Measurements from ENCODE around the gene PAM16. TPM values are rescaled to one million over a fixed set of nuclear protein-coding genes. Genes with fewer than 3 reads are reported as not detected.

The PAM16 gene
- total and polyA plus RNA-seq, 10 donors, result 26.7 to 88.8 (median 41.1) TPM

GRCh38 chr16:4342866-4343744 lies 8.0 kb downstream of the PAM16 start:
- peak overlapping the region in 3 of 8 donors; percentile 11 to 30 (median 27) for H3K27ac ChIP-seq
- WGBS, 5 donors, result 80 to 94% (median 84%) methylated on average over 13 to 21 of the region's 21 CpGs
- peaks cover 0 to 61% (median 27%) of the 10 kb centered on the region in 6 donors for H3K36me3 ChIP-seq
- peaks cover 0 to 65% (median 30%) of the 10 kb centered on the region in 6 donors for H3K4me1 ChIP-seq
- no peaks in the 10 kb centered on the region for H3K9me3 ChIP-seq
- H3K27me3 ChIP-seq (replicated peaks in 1 of 7), result no peaks in the 10 kb centered on the region
- H3K4me3 ChIP-seq, result no peak overlapping the region
- peak; percentile 65 for DNase-seq
- no peak for TF ChIP-seq CTCF (IDR thresholded peaks at IDR 0.05 in 8 of 11, conservative IDR thresholded peaks at IDR 0.05 in 3 of 11)
- TF ChIP-seq POLR2AphosphoS5 (IDR thresholded peaks at IDR 0.05), result peak in 1 of 3 donors; percentile 34
- intact Hi-C loops (cut with DNase I; ENCODE audit: low total_unique reads), result no loop called here

GRCh38 chr16:4341250-4341649 lies 9.9 kb downstream of the PAM16 start:
- H3K27ac ChIP-seq, result no peak overlapping the region
- peaks cover 0 to 46% (median 24%) of the 10 kb centered on the region in 6 donors for H3K4me1 ChIP-seq
- peaks cover 0 to 72% (median 34%) of the 10 kb centered on the region in 6 donors for H3K36me3 ChIP-seq
- H3K9me3 ChIP-seq, result no peaks in the 10 kb centered on the region
- DNase-seq, result no peak
- no peaks in the 10 kb centered on the region for H3K27me3 ChIP-seq (replicated peaks in 1 of 7)
- no peak overlapping the region for H3K4me3 ChIP-seq
- peak in 1 of 3 donors; percentile 33 for TF ChIP-seq POLR2AphosphoS5 (IDR thresholded peaks at IDR 0.05)
- TF ChIP-seq POLR2A (IDR thresholded peaks at IDR 0.05), result no peak
- intact Hi-C loops (cut with DNase I; ENCODE audit: low total_unique reads), result no loop called here
- 83 to 100% (median 95%) methylated on average over 4 to 13 of the region's 13 CpGs for WGBS, 5 donors

- no peak overlapping the region for H3K27ac ChIP-seq
- no peak overlapping the region for H3K4me3 ChIP-seq
- no peaks in the 10 kb centered on the region for H3K27me3 ChIP-seq (replicated peaks in 1 of 7)
- H3K36me3 ChIP-seq, result peaks cover 0 to 79% (median 34%) of the 10 kb centered on the region in 6 donors
- intact Hi-C loops (cut with DNase I; ENCODE audit: low total_unique reads), result no loop called here
- H3K4me1 ChIP-seq, result peaks cover 0 to 38% (median 20%) of the 10 kb centered on the region in 6 donors
- no peaks in the 10 kb centered on the region for H3K9me3 ChIP-seq
- WGBS, 5 donors, result 81 to 92% (median 88%) methylated on average over 6 of the region's 6 CpGs
- no peak for TF ChIP-seq CTCF (IDR thresholded peaks at IDR 0.05 in 8 of 11, conservative IDR thresholded peaks at IDR 0.05 in 3 of 11)
- no peak for TF ChIP-seq POLR2A (IDR thresholded peaks at IDR 0.05)
- no peak for TF ChIP-seq POLR2AphosphoS5 (IDR thresholded peaks at IDR 0.05)
- DNase-seq, result no peak
Measured at GRCh38 chr16:4340443-4340842, 10.7 kb downstream of the PAM16 start.

- peak overlapping the region in 2 of 8 donors; percentile 17 to 20 for H3K27ac ChIP-seq
- intact Hi-C loops (cut with DNase I; ENCODE audit: low total_unique reads), result no loop called here
- WGBS, 5 donors, result 48 to 63% (median 54%) methylated on average over 10 to 14 of the region's 14 CpGs
Measured at GRCh38 chr16:4339909-4340308, 11.2 kb downstream of the PAM16 start.

More at GRCh38 chr16:4339909-4340308, 11.2 kb downstream of the PAM16 start:
- Histone ChIP-seq H3K4me3 (no peak overlapping the region), H3K27me3 (replicated peaks in 1 of 7) (no peaks in the 10 kb centered on the region), H3K36me3 (peaks cover 0 to 84% (median 34%) of the 10 kb centered on the region in 6 donors), H3K9me3 (no peaks in the 10 kb centered on the region), H3K4me1 (peaks cover 0 to 33% (median 17%) of the 10 kb centered on the region in 6 donors)
- TF ChIP-seq POLR2AphosphoS5 (IDR thresholded peaks at IDR 0.05), result peak; percentile 30 to 72 (median 55)
- no peak for TF ChIP-seq POLR2A (IDR thresholded peaks at IDR 0.05)
- no peak for TF ChIP-seq CTCF (IDR thresholded peaks at IDR 0.05 in 8 of 11, conservative IDR thresholded peaks at IDR 0.05 in 3 of 11)
- DNase-seq, result peak; percentile 80
